ENCODE measurements around the gene HIPK1. TPM values are rescaled to one million over a fixed set of nuclear protein-coding genes. Genes with fewer than 3 reads are reported as not detected.

The HIPK1 gene
- total and polyA plus RNA-seq, 2 of the 13 experiments (the other 11 are each of a cell fraction or from before 2014, with no cell fraction given): 20.8 to 33.4 TPM

DNA sequence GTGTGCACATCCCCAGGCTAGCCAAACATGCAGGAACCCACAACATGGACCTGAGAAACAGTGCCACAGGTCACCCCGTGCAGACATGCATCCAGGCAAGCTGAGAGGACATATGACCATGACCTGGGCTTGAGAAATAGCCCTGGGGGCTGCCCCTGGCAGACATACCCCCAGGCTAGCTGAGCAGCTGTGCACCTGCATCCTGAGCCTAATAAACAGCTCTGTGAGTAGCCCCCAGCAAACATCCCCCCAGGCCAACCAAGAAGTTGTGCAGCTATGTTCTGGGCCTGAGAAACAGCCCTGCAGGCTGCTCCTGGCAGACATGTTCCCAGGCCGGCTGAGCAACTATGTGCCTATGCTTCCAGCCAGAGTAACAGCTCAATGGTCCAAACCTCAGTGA lies 64.6 kb downstream of the HIPK1 start:
- no peak overlapping the region for H2AFZ ChIP-seq (ENCODE audit: low read length)
- in situ Hi-C loops (cut with HindIII; ENCODE audit: extremely low pct_ligation_motif_present, low pct_unique_long_range_greater_than_20kb) (no loop called here), intact Hi-C loops (cut with micrococcal nuclease; ENCODE audit: unreplicated experiment) (no loop called here)
- H3K36me3 ChIP-seq (replicated peaks in 1 of 2; ENCODE audit: control insufficient read depth in 1 of 2, insufficient read depth in 2 of 2, low read length in 2 of 2): no peaks in the 10 kb centered on the region
- BruUV-seq (replicated peaks): no TSS peak
- ATAC-seq (no peak), DNase-seq (ENCODE audit: low spot score) (no peak), FAIRE-seq (no peak)
- 0 out of 2 replicates have a peak, but pooled peaks cover 4% of the 10 kb centered on the region for H3K4me1 ChIP-seq (ENCODE audit: insufficient read depth, low read length)
- no peak overlapping the region for H3K4me2 ChIP-seq (ENCODE audit: low read depth, low read length)
- no peaks in the 10 kb centered on the region for H4K20me1 ChIP-seq (ENCODE audit: insufficient read depth, low read length)
- H3K27ac ChIP-seq (ENCODE audit: extremely low read length, insufficient read depth, low read length): no peak overlapping the region
- peaks cover 15% of the 10 kb centered on the region for H3K9me3 ChIP-seq (ENCODE audit: low read length)
- no peak overlapping the region for H3K4me3 ChIP-seq (replicated peaks in 1 of 3; ENCODE audit: insufficient read depth in 1 of 3, low read depth in 2 of 3, low read length in 3 of 3)
- H3K79me2 ChIP-seq (ENCODE audit: insufficient read depth, low read length): no peaks in the 10 kb centered on the region
- no peak overlapping the region for H3K9ac ChIP-seq (ENCODE audit: insufficient read depth, low read depth, low read length)
- ChIA-PET CTCF (ENCODE audit: low intra/inter-chr PET ratio, low total read pairs) (no interaction called here), POLR2A (no interaction called here)
- H3K27me3 ChIP-seq (ENCODE audit: control insufficient read depth in 1 of 2, insufficient read depth in 2 of 2, low read length in 2 of 2): no peaks in the 10 kb centered on the region
- no peak for TF ChIP-seq ZNF282 (IDR thresholded peaks at IDR 0.05; ENCODE audit: partially characterized antibody)
- TF ChIP-seq HNF1B (CRISPR knock-in tag; IDR thresholded peaks at IDR 0.05): no peak
- TF ChIP-seq PITX1 (CRISPR knock-in tag; IDR thresholded peaks at IDR 0.05): no peak
- no CpG with 5 or more reads among the region's 2 CpGs for WGBS (ENCODE audit: low lambda C conversion rate)

DNA sequence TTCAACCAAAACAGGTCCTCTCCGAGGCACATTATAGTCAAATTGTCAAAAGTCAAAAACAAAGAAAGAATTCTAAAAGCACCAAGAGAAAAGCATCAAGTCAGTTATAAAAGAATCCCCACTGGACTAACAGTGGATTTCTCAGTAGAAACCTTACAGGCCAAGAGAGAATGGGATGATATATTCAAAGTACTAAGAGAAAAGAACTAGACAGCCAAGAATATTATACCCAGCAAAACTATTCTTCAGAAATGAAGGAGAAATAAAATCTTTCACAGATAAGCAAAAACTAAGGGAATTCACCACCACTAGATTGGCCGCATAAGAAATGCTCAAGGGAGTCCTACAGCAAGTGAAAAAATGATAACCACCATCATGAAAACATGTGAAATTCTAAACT lies 66.3 kb downstream of the HIPK1 start:
- intact Hi-C loops (cut with micrococcal nuclease; ENCODE audit: unreplicated experiment): no loop called here
- H4K20me1 ChIP-seq (ENCODE audit: insufficient read depth, low read length): no peaks in the 10 kb centered on the region
- TF ChIP-seq, protein P1, sequence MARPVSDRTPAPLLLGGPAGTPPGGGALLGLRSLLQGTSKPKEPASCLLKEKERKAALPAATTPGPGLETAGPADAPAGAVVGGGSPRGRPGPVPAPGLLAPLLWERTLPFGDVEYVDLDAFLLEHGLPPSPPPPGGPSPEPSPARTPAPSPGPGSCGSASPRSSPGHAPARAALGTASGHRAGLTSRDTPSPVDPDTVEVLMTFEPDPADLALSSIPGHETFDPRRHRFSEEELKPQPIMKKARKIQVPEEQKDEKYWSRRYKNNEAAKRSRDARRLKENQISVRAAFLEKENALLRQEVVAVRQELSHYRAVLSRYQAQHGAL (CRISPR knock-in tag; IDR thresholded peaks at IDR 0.05; ENCODE audit: not compliant biosample characterization): no peak
- TF ChIP-seq ATF2 (CRISPR knock-in tag; IDR thresholded peaks at IDR 0.05): no peak
- no peak for TF ChIP-seq TGIF2 (CRISPR knock-in tag; IDR thresholded peaks at IDR 0.05)
- TF ChIP-seq, protein P2, sequence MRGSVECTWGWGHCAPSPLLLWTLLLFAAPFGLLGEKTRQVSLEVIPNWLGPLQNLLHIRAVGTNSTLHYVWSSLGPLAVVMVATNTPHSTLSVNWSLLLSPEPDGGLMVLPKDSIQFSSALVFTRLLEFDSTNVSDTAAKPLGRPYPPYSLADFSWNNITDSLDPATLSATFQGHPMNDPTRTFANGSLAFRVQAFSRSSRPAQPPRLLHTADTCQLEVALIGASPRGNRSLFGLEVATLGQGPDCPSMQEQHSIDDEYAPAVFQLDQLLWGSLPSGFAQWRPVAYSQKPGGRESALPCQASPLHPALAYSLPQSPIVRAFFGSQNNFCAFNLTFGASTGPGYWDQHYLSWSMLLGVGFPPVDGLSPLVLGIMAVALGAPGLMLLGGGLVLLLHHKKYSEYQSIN (CRISPR knock-in tag; IDR thresholded peaks at IDR 0.05; ENCODE audit: borderline replicate concordance): no peak
- peak; percentile 90; the same call in 1 of the 2 replicates for TF ChIP-seq ZFP1 (CRISPR knock-in tag; IDR thresholded peaks at IDR 0.05)
- peaks cover 15% of the 10 kb centered on the region for H3K9me3 ChIP-seq (ENCODE audit: low read length)
- H3K9ac ChIP-seq (ENCODE audit: insufficient read depth, low read depth, low read length): no peak overlapping the region
- ChIA-PET POLR2A (no interaction called here), CTCF (ENCODE audit: low intra/inter-chr PET ratio, low total read pairs) (no interaction called here)
- DNase-seq (ENCODE audit: low spot score) (no peak), ATAC-seq (no peak), FAIRE-seq (no peak)
- H3K4me2 ChIP-seq (ENCODE audit: low read depth, low read length): no peak overlapping the region
- H3K36me3 ChIP-seq (replicated peaks in 1 of 2; ENCODE audit: control insufficient read depth in 1 of 2, insufficient read depth in 2 of 2, low read length in 2 of 2): no peaks in the 10 kb centered on the region
- H3K79me2 ChIP-seq (ENCODE audit: insufficient read depth, low read length): no peaks in the 10 kb centered on the region
- no peak overlapping the region for H3K4me3 ChIP-seq (replicated peaks in 1 of 3; ENCODE audit: insufficient read depth in 1 of 3, low read depth in 2 of 3, low read length in 3 of 3)
- BruUV-seq (replicated peaks): no TSS peak
- no peak overlapping the region for H3K27ac ChIP-seq (ENCODE audit: extremely low read length, insufficient read depth, low read length)
- H2AFZ ChIP-seq (ENCODE audit: low read length): no peak overlapping the region
- H3K4me1 ChIP-seq (ENCODE audit: insufficient read depth, low read length): 0 out of 2 replicates have a peak, but pooled peaks cover 4% of the 10 kb centered on the region
- in situ Hi-C loops (cut with HindIII; ENCODE audit: extremely low pct_ligation_motif_present, low pct_unique_long_range_greater_than_20kb): no loop called here
- no peaks in the 10 kb centered on the region for H3K27me3 ChIP-seq (ENCODE audit: control insufficient read depth in 1 of 2, insufficient read depth in 2 of 2, low read length in 2 of 2)
- 17% methylated on average over 2 of the region's 2 CpGs for WGBS (ENCODE audit: low lambda C conversion rate)
